Measurements from ENCODE around the gene LIMS1.
"Not testable (repeated sequence)": the region's sequence is repeated elsewhere in the genome, so short reads cannot be mapped to it uniquely, and the experiment has no call there.

LIMS1 gene

DNA sequence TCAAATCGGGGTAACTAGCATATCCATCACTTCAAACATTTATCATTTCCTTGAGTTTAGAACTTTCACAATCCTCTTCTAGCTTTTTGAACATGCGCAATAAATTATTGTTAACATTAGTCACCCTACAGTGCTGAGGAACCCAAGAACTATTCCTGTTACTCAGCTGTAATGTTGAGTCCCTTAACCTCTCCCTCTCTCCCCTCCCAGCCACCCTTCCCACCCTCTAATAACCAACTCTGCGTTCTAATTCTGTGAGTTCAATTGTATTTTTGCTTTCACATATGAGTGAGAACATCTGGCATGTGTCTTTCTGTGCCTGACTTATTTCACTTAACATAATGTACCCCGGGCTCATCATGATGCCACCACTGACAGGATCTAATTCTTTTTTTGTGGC lies 106.5 kb downstream of the LIMS1 start:
- DNase-seq = no peak

DNA sequence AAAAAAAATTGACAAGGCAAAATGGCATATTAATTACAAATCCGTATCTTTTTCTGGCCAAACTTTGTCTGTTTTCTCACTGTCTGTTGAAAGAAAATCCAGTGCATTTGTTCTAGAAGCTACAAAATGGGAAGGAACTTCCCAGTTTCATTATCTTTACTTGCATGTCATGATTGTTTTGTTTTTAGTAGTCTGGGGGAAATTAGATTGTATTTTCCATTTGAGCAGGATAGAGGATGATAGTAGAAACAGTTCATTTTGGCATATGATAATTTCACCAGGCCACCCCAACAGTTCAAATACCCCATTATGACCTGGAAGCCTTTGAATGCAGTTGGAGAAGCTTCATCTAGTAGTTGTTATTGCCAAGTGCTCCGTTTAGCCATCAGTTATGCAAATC lies 107.5 kb downstream of the LIMS1 start:
- no peak for DNase-seq

DNA sequence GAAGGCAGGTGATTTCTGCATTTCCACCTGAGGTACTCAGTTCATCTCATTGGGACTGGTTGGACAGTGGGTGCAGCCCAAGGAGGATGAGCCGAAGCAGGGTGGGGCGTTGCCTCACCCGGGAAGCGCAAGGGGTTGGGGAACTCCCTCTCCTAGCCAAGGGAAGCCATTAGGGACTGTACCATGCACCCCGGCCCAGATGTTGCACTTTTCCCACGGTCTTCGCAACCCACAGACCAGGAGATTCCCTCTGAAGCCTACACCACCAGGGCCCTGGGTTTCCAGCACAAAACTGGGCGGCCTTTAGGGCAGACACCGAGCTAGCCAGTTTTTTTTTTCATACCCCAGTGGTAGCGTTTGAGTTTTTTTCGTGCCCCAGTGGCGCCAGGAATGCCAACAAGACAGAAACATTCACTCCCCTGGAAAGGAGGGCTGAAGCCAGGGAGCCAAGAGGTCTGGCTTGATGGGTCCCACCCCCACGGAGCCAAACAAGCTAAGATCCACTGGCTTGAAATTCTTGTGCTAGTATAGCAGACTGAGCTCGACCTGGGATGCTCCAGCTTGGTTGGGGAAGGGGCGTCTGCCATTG lies 109.1 kb downstream of the LIMS1 start:
- no peak for DNase-seq

- not testable (repeated sequence) for DNase-seq
Measured at GRCh38 chr2:108643862-108644261, 109.6 kb downstream of the LIMS1 start.

- not testable (repeated sequence) for DNase-seq
Measured at GRCh38 chr2:108644446-108644845, 110.2 kb downstream of the LIMS1 start.

DNA sequence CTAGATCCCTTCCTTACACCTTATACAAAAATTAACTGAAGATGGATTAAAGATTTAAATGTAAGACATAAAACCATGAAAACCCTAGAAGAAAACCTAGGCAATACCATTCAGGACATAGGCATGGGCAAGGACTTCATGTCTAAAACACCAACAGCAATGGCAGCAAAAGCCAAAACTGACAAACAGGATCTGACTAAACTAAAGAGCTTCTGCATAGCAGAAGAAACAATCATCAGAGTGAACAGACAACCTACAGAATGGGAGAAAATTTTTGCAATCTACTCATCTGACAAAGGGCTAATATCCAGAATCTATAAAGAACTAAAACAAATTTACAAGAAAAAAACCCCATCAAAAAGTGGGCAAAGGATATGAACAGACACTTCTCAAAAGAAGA lies 114.5 kb downstream of the LIMS1 start:
- not testable (repeated sequence) for DNase-seq

DNA sequence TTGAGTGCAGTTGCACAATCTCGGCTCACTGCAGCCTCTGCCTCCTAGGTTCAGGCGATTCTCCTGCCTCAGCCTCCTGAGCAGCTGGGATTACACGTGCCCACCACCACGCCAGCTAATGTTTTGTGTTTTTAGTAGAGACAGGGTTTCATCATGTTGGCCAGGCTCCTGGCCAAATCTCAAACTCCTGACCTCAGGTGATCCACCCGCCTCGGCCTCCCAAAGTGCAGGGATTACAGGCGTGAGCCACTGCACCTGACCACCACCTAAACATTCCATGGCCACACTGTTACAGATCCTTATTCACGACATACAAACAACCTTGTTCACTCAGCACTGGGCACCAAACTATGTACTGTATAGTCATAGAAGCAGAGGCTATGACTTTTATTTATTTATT lies 116.2 kb downstream of the LIMS1 start:
- DNase-seq = not testable (repeated sequence)

- not testable (repeated sequence) for DNase-seq
Measured at GRCh38 chr2:108651468-108651867, 117.2 kb downstream of the LIMS1 start.

- not testable (repeated sequence) for DNase-seq
Measured at GRCh38 chr2:108652187-108652931, 118.1 kb downstream of the LIMS1 start.

DNA sequence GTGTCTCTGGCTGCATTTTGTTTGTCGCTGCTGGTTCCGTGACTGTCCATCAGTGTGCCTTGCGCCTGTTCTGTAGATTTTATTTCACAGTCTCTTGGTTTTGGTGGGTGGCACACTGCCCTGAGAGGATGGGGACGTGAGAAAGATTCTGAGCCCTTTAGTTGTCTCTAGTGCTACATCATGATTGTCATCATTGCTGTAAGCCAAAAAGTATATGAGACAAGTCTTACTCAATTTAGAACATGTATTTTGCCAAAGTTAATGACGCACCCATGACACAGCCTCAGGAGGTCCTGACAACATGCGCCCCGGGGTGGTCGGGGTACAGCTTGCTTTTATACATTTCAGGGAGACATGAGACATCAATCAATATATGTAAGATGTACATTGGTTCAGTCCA lies 119.2 kb downstream of the LIMS1 start:
- not testable (repeated sequence) for DNase-seq

DNA sequence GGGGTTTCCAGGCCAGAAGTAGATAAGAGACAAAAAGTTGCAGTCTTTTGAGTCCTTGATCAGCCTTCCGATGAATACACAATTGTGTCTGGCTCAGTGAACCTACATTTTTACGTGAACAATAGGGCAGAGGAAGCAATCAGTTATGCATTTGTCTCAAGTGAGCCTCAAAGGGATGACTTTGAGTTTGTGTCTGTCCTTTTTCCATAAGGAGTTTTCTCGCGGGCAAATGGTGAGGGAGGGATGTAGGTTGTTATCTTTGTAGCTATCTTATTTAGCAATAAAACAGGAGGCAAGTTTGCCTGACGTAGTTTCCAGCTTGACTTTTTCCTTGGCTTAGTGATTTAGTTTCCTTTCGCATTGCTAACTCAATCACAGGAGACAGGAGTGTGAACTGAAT lies 119.6 kb downstream of the LIMS1 start:
- not testable (repeated sequence) for DNase-seq

DNA sequence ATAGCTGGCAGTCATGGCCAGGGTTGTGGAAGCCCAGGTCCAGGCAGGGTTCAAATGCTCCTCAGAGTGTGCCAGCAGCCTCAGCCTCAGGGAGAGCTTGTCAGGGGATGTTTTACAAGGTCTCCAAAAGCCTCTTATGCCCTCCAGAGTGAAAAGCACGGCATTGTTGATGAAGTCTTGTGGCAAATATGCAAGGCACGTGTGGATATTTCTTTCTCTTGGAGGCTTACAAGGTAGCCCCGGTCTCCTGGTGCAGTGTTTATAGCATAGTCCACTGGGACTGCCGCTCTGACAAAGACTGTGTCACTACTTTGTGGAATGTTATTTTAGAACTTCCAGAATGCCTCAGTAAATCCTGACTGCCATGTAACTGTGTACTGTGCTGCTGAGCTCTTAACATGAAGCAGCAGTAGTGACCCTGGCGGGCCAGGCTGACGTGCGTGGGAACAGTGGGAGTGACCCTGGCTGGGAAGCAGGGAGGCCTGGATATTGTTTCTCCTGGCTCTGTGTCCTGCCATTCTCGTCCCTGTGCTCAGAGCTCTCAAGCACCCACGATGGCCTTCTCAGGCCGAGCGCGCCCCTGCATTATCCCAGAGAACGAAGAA lies 120.4 kb downstream of the LIMS1 start:
- not testable (repeated sequence) for DNase-seq

DNA sequence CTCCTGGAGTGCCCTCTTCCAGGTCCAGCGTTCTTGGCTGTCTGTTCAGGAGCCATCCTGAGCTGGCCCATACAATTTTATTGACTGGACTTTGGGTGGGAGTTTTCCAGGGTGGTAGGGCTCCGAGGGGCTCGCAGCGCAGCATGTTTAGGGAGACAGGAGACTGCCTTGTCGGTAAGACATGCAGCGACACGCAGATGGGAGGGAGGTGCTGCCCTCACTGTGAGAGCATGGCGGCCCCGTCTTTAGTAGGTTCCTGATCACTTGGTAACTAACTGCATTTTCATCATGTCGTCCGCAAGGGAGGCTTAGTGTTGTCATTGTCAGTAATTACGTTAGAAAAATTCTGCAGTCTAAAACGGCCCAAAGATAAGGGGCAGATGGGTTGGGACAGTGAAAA lies 121.0 kb downstream of the LIMS1 start:
- not testable (repeated sequence) for DNase-seq

DNA sequence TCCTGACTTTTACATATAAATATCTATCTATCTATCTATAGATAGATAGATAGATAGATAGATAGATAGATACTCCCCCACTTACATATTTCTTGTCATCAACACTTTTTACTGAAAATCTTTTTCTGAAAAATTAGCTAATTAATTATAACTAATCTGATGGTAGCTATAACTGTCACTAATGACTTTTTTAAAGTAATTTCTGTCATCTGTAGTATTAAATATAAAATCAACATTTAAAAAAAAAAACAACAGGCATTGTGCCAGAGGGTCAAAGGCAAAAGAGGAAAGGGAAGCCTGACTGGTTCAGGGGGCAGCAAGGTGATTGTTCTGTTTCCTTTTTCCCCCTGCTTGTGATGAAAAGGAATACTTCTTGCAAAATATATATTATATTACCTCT lies 122.0 kb downstream of the LIMS1 start:
- not testable (repeated sequence) for DNase-seq

DNA sequence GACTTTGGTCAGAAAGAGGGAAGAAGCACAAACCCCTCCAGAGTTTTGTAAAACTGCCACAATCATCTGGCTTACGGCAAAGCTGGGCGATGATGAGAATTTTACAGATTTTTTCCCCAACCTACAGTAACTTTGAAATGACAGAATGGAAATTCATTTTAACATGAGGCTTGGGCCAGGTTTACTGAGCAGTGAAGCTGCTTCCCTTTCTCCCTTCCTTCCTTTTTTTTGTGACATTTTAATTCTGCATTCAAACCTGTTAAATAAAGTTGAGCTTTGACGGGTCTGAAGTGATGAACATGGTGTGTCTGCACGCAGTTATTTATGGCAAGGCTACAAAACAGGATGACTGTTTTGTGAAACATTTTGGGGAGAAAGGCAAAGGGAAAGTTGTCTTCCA lies 123.2 kb downstream of the LIMS1 start:
- not testable (repeated sequence) for DNase-seq

DNA sequence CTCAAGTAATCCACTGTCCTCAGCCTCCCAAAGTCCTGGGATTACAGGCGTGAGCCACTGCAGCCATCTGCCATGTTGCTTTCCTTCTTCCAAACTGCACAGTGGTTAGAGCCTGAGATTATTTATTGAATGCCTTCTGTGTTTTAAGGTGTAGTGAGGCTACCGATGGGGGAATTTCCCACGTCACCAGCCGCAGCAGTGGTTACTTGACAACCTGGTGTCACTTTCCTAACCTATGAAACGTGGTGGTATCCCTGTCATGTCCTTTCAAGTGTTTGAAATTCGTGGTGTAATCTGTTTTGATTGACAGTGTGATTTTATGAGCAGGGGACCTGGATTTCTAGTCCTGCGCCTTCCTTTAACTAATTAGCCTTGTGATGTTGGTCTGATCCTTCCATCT lies 124.3 kb downstream of the LIMS1 start:
- DNase-seq = peak; percentile 3

DNA sequence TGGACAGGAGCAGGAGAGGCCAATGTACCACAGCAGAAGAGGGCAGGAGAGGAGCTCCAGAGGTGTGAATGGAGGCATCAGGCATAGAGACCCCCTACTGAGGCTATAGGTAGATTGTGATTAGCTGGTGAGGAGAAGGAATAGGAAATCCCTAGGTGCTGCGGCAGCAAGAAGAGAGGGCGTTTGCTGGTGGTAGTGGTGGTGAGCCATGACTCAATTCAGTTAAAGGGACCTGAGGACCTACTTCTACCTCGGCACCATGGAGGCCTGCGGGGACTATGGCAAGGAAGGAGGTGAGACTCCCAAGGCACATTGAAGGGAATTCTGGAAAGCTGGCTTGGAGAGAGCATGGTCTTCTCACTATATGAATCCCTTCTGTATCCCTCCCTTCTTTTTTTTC lies 127.2 kb downstream of the LIMS1 start:
- DNase-seq = not testable (repeated sequence)

- peak; percentile 18 for DNase-seq
Measured at GRCh38 chr2:108662207-108662612, 127.9 kb downstream of the LIMS1 start.

DNA sequence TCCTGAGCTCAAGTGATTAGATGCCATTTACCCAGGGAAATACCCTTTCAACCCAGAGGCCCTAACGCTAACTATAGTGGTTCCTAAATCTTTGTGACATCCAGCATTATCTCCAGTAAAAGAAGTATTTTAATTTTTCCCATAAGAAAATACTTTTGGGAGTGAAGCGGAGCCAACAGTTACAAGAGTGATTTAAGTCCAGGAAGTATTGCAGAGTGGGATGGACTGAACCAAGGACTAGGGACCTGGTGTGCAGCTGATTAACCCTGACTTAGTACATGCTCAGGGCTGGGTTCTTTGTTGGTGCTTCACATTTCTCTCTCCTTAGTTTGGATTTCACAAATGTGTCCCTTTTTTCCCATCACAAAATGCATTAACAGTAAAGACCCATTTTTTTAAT lies 129.1 kb downstream of the LIMS1 start:
- DNase-seq = not testable (repeated sequence)

- DNase-seq = not testable (repeated sequence)
Measured at GRCh38 chr2:108664089-108664488, 129.8 kb downstream of the LIMS1 start.

GRCh38 chr2:108664979-108665378 lies 130.7 kb downstream of the LIMS1 start:
- DNase-seq = not testable (repeated sequence)

DNA sequence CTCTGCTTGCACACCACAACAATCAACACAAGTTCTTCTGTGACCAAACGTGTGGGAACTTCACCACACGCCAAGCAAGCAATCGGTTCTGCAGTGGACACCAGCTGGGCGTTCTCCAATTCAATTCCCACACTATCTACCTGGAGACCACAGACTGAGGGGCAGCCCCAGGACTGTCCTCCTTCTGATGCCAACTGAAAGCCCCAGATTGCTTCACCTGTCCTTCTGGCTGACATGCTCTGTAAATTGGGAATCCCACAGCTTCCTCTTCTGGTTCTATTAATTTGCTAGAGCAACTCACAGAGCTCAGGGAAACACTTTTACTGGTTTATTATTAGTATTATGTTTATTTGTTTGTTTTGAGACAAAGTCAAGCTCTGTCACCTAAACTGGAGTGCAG lies 131.7 kb downstream of the LIMS1 start:
- DNase-seq = not testable (repeated sequence)

- not testable (repeated sequence) for DNase-seq
Measured at GRCh38 chr2:108667140-108667539, 132.9 kb downstream of the LIMS1 start.

- not testable (repeated sequence) for DNase-seq
Measured at GRCh38 chr2:108670282-108670681, 136.0 kb downstream of the LIMS1 start.
